GM12873 (cell line): Measurements from ENCODE around the gene TIMP4.

Source experiments
- CTCF ChIP-seq: IDR thresholded peaks from 2 replicates; pipeline ENCODE4 v1.5.1; 2012; ENCODE audit warnings: low read depth, mild to moderate bottlenecking, moderate library complexity, low read length, control low read depth; ENCODE audit not compliant: insufficient read depth; ENCODE audit errors: missing control alignments

The TIMP4 gene

GRCh38 chr3:12194669-12195161 is 36.0 kb upstream of the TIMP4 start:
- TF ChIP-seq CTCF, result peak; percentile 96

GRCh38 chr3:12194209-12194608 is 35.5 kb upstream of the TIMP4 start:
- no peak for TF ChIP-seq CTCF

GRCh38 chr3:12193485-12194165 is 34.9 kb upstream of the TIMP4 start:
- TF ChIP-seq CTCF, result no peak

GRCh38 chr3:12192655-12193484 is 34.2 kb upstream of the TIMP4 start:
- TF ChIP-seq CTCF, result no peak

GRCh38 chr3:12192173-12192572 is 33.5 kb upstream of the TIMP4 start:
- TF ChIP-seq CTCF, result no peak

- no peak for TF ChIP-seq CTCF
These were observed 32.8 kb upstream of the TIMP4 start for GRCh38 chr3:12191559-12191958.

GRCh38 chr3:12190832-12191231 is 32.1 kb upstream of the TIMP4 start:
- no peak for TF ChIP-seq CTCF
